Embryonic facial prominence (tissue), 1 donor: Measurements from ENCODE around the gene TMEM184B.

ENCODE experiments used
- DNase-seq: peaks from one replicate; pipeline ENCODE4 v3.0.0-alpha.2; 2016; ENCODE audit errors: extremely low spot score

The TMEM184B gene

DNA sequence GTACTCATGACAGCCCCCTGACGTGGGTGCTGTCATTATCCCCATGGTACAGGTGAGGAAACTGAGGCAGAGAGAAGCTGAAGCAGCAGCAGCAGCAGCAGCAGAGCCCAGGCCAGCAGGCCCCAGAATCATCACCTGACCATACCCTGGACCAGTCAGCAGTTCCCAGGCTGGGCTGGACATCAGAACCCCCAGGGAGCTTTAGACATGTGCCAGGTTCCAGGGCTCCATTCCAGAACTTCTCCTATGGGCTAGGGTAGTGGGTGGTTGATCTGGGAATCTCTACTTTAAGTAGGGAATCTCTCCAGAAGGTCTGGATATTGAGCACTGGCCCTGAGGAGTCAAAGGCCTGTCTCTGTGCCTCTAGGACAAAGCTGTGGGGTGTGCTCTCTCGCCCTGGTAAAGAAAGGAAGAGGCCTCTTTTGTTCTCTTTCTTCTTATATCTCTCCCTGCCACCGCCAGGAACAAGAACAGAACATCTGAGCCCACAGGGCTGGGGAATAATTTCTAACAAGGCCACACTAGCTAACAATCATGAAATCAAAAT lies 44.4 kb downstream of the TMEM184B start:
- no peak for DNase-seq

- no peak for DNase-seq
These were observed 45.8 kb downstream of the TMEM184B start for GRCh38 chr22:38226853-38227649.

GRCh38 chr22:38223289-38223960 lies 49.4 kb downstream of the TMEM184B start:
- no peak for DNase-seq

GRCh38 chr22:38222797-38223119 lies 50.1 kb downstream of the TMEM184B start:
- no peak for DNase-seq

DNA sequence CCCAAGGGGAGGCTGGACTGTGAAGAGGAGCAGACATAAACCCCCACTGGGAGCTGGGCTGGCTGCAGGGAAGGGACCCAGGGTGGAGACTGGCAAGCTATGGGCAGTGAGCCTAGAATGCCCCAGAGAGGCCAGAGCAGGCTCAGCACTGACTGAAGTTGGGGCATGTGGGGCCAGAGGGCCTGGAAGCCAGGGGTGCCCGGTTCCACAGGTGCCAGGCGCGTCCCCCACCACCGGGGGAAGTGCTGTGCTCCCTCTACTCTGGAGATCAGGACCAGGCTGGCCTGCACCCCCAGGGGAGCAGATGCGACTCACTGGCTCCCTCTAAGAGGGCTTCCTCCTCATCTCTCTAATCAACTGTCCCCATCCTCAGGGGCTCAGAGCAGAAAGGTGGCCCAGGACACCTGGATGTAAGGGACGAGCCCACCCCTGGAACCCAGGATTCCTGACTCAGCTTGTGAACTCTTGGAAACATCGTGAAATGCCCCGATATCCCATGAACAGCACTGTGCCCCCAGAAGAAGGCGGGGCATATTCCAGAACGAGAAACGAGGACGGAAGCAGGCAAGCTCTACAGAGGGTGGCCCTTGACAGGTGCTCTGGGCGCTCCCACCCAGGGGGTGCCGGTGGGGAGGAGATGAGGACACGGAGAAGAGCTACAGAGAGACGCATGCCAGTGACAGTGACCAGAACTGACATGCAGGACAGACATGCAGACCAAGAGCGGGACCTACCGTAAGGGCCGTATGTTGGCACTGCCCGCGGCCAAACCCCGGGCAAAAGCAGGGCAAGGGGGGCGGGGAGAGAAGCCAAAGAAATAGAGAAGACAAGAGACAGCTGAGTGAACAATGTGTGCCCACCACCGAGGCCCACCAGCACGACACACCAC lies 50.7 kb downstream of the TMEM184B start:
- DNase-seq, result no peak

DNA sequence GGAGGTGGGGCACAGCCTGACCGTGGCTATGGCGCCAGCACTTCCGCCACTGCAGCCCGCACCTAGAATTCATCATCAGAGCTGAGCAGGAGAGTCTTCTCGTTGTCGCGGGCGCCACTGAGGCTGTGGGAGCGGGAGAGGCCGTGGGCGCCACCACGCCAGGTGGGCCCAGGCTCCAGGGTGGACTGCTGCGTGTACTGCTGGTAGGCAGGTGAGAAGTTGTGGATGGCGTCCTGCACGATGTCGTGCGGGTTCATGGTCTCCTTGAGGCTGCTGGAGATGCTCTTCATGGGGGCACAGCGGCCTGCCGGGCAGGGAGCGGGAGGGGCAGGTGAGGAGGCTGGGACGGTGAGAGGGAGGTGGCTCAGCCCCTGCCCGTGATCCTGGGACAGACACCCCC lies 51.4 kb downstream of the TMEM184B start:
- DNase-seq, result no peak

- DNase-seq, result no peak
These were observed 52.0 kb downstream of the TMEM184B start for GRCh38 chr22:38220653-38221386.

DNA sequence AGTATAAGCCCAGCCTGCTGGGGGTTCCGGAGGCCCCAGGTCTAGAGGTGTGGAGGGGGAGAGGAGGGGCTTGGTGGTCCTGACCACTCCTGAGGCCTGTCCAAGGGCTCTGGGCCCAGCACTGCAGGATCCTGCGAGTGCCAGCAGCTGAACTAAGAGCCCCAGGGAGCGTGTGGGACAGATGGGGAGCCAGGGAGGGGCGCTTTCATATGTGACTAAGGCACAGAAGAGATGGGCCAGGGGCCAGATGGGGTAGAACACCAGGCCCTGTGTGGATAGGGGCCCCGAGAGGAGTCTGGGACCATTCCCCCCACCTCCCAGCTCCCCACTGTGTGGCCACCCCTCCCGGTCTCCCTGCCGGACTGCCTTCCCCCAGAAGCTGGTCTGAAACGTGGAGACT lies 52.6 kb downstream of the TMEM184B start:
- DNase-seq, result no peak

- no peak for DNase-seq
These were observed 53.2 kb downstream of the TMEM184B start for GRCh38 chr22:38219632-38220031.

DNA sequence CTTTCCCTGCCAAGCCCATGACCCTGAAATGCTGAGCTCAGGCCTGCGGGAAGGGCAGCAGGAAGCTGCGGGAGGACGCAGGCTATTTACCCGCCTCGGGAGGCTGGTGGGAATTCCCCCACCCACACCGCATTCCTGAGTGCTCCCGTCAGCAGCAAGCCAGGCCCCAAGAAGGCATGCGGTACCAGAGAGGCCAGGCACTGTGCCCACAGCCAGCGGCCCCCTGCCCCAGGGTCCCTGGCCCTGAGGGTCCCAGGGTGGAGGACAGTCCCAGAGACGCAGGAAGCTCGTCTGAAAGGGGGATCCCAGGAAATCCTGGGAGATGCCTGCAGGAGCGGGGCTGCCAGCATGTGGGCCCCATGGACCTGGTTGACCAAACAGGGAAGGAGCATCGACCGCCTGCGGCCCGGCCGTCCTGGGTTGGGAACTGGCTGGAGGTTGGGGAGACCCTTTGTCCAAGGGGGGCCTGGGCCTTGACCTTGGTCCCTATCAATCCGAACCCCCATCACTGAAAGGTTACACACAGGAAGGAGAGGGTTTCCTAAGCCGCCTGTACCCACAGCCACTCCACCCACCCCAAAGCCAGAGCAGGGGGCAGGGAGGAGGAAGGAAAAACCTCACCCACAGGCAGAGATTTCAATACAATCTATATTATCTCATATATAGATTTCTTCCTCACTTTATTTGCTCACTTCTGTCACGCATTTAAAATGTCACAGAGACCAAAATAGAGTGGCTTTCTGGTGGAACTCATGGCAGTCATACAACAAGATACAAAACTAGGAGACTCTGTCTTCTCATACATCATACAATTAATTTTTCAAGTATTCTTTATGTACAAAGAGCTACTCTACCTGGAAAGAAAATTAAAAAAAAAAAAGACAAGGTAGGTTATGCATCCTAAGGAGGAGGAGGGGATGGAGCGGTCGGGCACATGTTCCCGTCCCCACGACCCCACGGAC lies 53.9 kb downstream of the TMEM184B start:
- no peak for DNase-seq

GRCh38 chr22:38215156-38216038 lies 57.4 kb downstream of the TMEM184B start:
- DNase-seq, result no peak

DNA sequence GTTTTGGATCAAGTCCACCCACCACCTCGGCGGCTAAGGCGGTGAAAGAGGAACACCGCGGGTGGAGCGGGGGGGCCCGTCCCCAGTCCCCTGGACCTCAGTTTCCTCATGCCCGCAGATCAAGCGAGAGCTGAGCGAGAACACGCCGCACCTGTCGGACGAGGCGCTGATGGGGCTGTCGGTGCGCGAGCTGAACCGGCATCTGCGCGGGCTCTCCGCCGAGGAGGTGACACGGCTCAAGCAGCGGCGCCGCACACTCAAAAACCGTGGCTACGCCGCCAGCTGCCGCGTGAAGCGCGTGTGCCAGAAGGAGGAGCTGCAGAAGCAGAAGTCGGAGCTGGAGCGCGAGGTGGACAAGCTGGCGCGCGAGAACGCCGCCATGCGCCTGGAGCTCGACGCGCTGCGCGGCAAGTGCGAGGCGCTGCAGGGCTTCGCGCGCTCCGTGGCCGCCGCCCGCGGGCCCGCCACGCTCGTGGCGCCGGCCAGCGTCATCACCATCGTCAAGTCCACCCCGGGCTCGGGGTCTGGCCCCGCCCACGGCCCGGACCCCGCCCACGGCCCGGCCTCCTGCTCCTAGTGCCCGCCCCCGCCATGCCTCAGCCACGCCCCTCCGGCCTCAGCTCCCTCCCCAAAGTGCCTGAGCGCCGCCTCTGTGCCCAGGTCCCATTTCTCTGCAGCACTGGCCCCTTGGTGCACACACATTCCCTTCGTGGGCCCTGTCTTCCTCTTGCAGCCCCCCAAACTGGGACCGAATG lies 58.3 kb downstream of the TMEM184B start:
- DNase-seq, result no peak

DNA sequence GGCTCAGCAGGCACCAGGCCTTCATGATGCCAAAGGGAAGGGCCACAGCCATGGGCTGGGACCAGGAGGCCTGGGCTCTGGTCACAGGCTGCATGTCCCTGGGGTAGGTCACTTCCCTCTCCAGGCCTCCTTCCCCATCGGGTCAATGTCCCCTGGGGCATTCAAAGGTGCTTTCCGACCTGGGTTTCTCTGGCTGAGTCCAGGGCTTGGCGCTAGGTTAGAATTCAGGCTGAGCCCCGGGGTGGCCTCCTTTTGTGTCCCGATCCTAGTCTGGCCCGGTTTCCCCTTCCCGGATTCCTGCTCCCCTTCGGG lies 58.9 kb downstream of the TMEM184B start:
- DNase-seq, result no peak

- DNase-seq, result no peak
These were observed 59.4 kb downstream of the TMEM184B start for GRCh38 chr22:38213319-38213989.

GRCh38 chr22:38212442-38212841 lies 60.4 kb downstream of the TMEM184B start:
- DNase-seq, result no peak

- no peak for DNase-seq
These were observed 61.3 kb downstream of the TMEM184B start for GRCh38 chr22:38211556-38211955.

DNA sequence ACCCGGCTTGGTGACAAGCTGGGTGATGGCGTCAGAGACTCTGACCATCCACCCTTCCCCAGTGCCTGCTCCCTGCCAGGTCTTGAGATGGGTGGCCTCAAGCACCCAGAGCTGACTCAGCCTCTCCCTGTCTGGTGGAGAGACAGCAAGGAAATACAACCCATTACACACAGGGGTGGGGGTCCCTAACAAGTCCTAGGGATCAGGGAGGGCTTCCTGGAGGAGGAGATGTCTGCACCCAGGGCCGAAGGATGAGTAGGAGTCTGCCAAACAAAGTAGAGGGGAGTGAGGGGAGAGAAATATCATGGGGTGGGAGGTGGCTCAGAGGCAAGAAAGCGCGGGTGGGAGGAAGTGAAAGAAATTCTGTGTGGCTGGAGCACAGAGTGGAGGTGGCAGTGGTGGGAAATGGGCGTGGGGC lies 64.2 kb downstream of the TMEM184B start:
- no peak for DNase-seq

- no peak for DNase-seq
These were observed 64.8 kb downstream of the TMEM184B start for GRCh38 chr22:38207898-38208432.
